GM23338 (cell line): ENCODE data around the gene S1PR2. TPM values are rescaled to one million over a fixed set of nuclear protein-coding genes. Genes with fewer than 3 reads are reported as not detected.

Source experiments
- ATAC-seq: fragments of 200-7000 bp; cut with Tn5 transposase; 3 replicates; pipeline ENCODE4 v1.9.1; 2020
- DNase-seq: peaks from one replicate; pipeline ENCODE4 v3.0.0-alpha.2; 2015; ENCODE audit warnings: low spot score
- H2AFZ ChIP-seq: fragments of 200-600 bp; sonication (generic); 2 replicates; pipeline ENCODE4 v1.8.0; 2016; ENCODE audit warnings: antibody characterized with exemption, mild to moderate bottlenecking, moderate library complexity
- H3F3A ChIP-seq: fragments of 200-600 bp; sonication (generic); replicated peaks from 2 replicates; pipeline ENCODE4 v1.8.0; 2017; ENCODE audit warnings: antibody characterized with exemption, mixed run types, low read depth
- H3K27ac ChIP-seq: fragments of 200-600 bp; sonication (generic); 2 replicates; pipeline ENCODE4 v1.6.1; 2016; ENCODE audit warnings: low read depth
- H3K27me3 ChIP-seq: fragments of 200-600 bp; sonication (generic); 2 replicates; pipeline ENCODE4 v1.8.0; 2016; ENCODE audit warnings: mild to moderate bottlenecking, mixed run types, moderate library complexity; ENCODE audit not compliant: insufficient read depth
- H3K36me3 ChIP-seq: fragments of 200-600 bp; sonication (generic); 2 replicates; pipeline ENCODE4 v1.8.0; 2016; ENCODE audit warnings: mild to moderate bottlenecking; ENCODE audit not compliant: insufficient read depth
- H3K4me1 ChIP-seq: fragments of 200-600 bp; sonication (generic); 2 replicates; pipeline ENCODE4 v1.8.0; 2016; ENCODE audit warnings: mild to moderate bottlenecking, moderate library complexity; ENCODE audit not compliant: insufficient read depth
- H3K4me2 ChIP-seq: fragments of 200-600 bp; sonication (generic); 2 replicates; pipeline ENCODE4 v1.7.1; 2017; ENCODE audit warnings: mixed run types
- H3K4me3 ChIP-seq: fragments of 200-600 bp; sonication (generic); 2 replicates; pipeline ENCODE4 v1.6.1; 2016; ENCODE audit warnings: mixed run types
- H3K79me2 ChIP-seq: fragments of 200-600 bp; sonication (generic); replicated peaks from 2 replicates; pipeline ENCODE4 v1.8.0; 2017; ENCODE audit warnings: mild to moderate bottlenecking; ENCODE audit not compliant: insufficient read depth
- H3K9me2 ChIP-seq: fragments of 200-600 bp; sonication (generic); 2 replicates; pipeline ENCODE4 v1.8.0; 2017; ENCODE audit not compliant: insufficient read depth
- H4K20me1 ChIP-seq: fragments of 200-600 bp; sonication (generic); replicated peaks from 2 replicates; pipeline ENCODE4 v1.8.0; 2017; ENCODE audit warnings: mild to moderate bottlenecking; ENCODE audit not compliant: insufficient read depth
- H3K27ac Mint-ChIP-seq: 2 replicates; pipeline ENCODE4 v1.8.0; 2020; ENCODE audit warnings: inconsistent platforms, mild to moderate bottlenecking, moderate library complexity, mixed read lengths
- H3K27me3 Mint-ChIP-seq: 3 replicates; pipeline ENCODE4 v1.8.0; 2022; ENCODE audit warnings: low read depth, mild to moderate bottlenecking, moderate library complexity, mixed read lengths, inconsistent platforms; ENCODE audit not compliant: insufficient read depth, poor library complexity
- H3K36me3 Mint-ChIP-seq: 3 replicates; pipeline ENCODE4 v1.8.0; 2021; ENCODE audit warnings: low read depth, mild to moderate bottlenecking, inconsistent platforms, moderate library complexity, mixed read lengths
- H3K4me1 Mint-ChIP-seq: 3 replicates; pipeline ENCODE4 v1.8.0; 2020; ENCODE audit warnings: mild to moderate bottlenecking, inconsistent platforms, mixed read lengths
- H3K4me3 Mint-ChIP-seq: 3 replicates; pipeline ENCODE4 v1.8.0; 2021; ENCODE audit warnings: moderate library complexity, mild to moderate bottlenecking, inconsistent platforms, mixed read lengths
- H3K9me3 Mint-ChIP-seq: 3 replicates; pipeline ENCODE4 v1.8.0; 2020; ENCODE audit warnings: moderate library complexity, mild to moderate bottlenecking, inconsistent platforms, mixed read lengths
- CREB1 ChIP-seq: fragments of 250-450 bp; sonication (Bioruptor Pico); IDR thresholded peaks from 2 replicates; pipeline ENCODE4 v1.5.0; 2020; ENCODE audit warnings: low read depth, mild to moderate bottlenecking, moderate library complexity
- CTCF ChIP-seq, 2 experiments: fragments of 200-600 bp in 1 of 2; sonication (generic) in 1 of 2; conservative IDR thresholded peaks; 2 replicates each; pipeline versions ENCODE4 v1.5.1 to v1.6.1; 2016 to 2017; ENCODE audit warnings: antibody characterized with exemption in 2 of 2, low read depth in 2 of 2, mild to moderate bottlenecking in 2 of 2, moderate library complexity in 1 of 2
- EZH2 ChIP-seq: fragments of 200-600 bp; sonication (generic); IDR thresholded peaks from one replicate; pipeline ENCODE4 v1.8.0; 2017; ENCODE audit warnings: antibody characterized with exemption, mild to moderate bottlenecking, low read depth; ENCODE audit not compliant: unreplicated experiment
- EZH2phosphoT487 ChIP-seq: fragments of 200-600 bp; sonication (generic); IDR thresholded peaks from one replicate; pipeline ENCODE4 v1.8.1; 2018; ENCODE audit warnings: antibody characterized with exemption; ENCODE audit not compliant: unreplicated experiment
- JUNB ChIP-seq: IDR thresholded peaks from one replicate; pipeline ENCODE4 v1.6.1; 2016; ENCODE audit warnings: antibody characterized with exemption; ENCODE audit not compliant: unreplicated experiment
- NANOG ChIP-seq: IDR thresholded peaks from 2 replicates; pipeline ENCODE4 v1.6.1; 2016; ENCODE audit warnings: antibody characterized with exemption, borderline replicate concordance
- POLR2AphosphoS5 ChIP-seq: IDR thresholded peaks from 2 replicates; pipeline ENCODE4 v1.6.1; 2016; ENCODE audit warnings: antibody characterized with exemption, low read depth
- STAT1 ChIP-seq: IDR thresholded peaks from one replicate; pipeline ENCODE4 v1.6.1; 2016; ENCODE audit warnings: antibody characterized with exemption; ENCODE audit not compliant: unreplicated experiment
- ZNF114 ChIP-seq: fragments of 250-450 bp; sonication (Bioruptor Pico); IDR thresholded peaks from 2 replicates; pipeline ENCODE4 v1.5.0; 2020; ENCODE audit warnings: mild to moderate bottlenecking, moderate library complexity
- ZNF331 ChIP-seq: fragments of 250-450 bp; sonication (Bioruptor Pico); IDR thresholded peaks from 2 replicates; pipeline ENCODE4 v1.5.0; 2020; ENCODE audit warnings: low read depth, mild to moderate bottlenecking, moderate library complexity
- polyA plus RNA-seq: library from polyadenylated mRNA; unstranded; fragments of >200 nt; fragmentation: Nextera tagmentation; extraction: Ambion mirVana; gene quantifications from 2 replicates; pipeline ENCODE4 v1.2.1, GENCODE V29; 2016
- total RNA-seq: library from RNA; depleted of rRNA; stranded (reverse); fragments of >200 nt; shearing (Covaris generic); gene quantifications from 2 replicates; pipeline ENCODE4 v1.2.3, GENCODE V29; 2014
- TF ChIP-seq, protein P1 (sequence below): IDR thresholded peaks from one replicate; pipeline ENCODE4 v1.6.1; 2018; ENCODE audit warnings: antibody characterized with exemption; ENCODE audit not compliant: unreplicated experiment
- TF ChIP-seq, protein P2 (sequence below): fragments of 250-450 bp; sonication (Bioruptor Pico); IDR thresholded peaks from 2 replicates; pipeline ENCODE4 v1.5.0; 2020; ENCODE audit warnings: mild to moderate bottlenecking, moderate library complexity
- TF ChIP-seq, protein P3 (sequence below): IDR thresholded peaks from 2 replicates; pipeline ENCODE4 v1.6.1; 2016; ENCODE audit warnings: antibody characterized with exemption

The S1PR2 gene
- total and polyA plus RNA-seq, 2 experiments from 2014 or later: 9.2 to 13.9 TPM

- H3K36me3 Mint-ChIP-seq: peaks cover 5% of the 10 kb centered on the region; the same call in 1 of the 3 replicates
- Histone ChIP-seq H3K9me2 (no peaks in the 10 kb centered on the region), H3K79me2 (no peaks in the 10 kb centered on the region), H3K4me3 (no peak overlapping the region), H3F3A (no peaks in the 10 kb centered on the region), H3K27me3 (no peaks in the 10 kb centered on the region), H2AFZ (no peak overlapping the region), H3K27ac (no peak overlapping the region), H3K4me2 (no peak overlapping the region), H3K36me3 (no peaks in the 10 kb centered on the region), H4K20me1 (no peaks in the 10 kb centered on the region), H3K4me1 (no peaks in the 10 kb centered on the region)
- DNase-seq: no peak
- peaks cover 17% of the 10 kb centered on the region for H3K9me3 Mint-ChIP-seq
- no peak overlapping the region for H3K4me3 Mint-ChIP-seq
- peaks cover 14% of the 10 kb centered on the region; the same call in 2 of the 3 replicates for H3K4me1 Mint-ChIP-seq
- no peak overlapping the region for H3K27ac Mint-ChIP-seq
- H3K27me3 Mint-ChIP-seq: peaks cover 5% of the 10 kb centered on the region
- TF ChIP-seq, protein P1, sequence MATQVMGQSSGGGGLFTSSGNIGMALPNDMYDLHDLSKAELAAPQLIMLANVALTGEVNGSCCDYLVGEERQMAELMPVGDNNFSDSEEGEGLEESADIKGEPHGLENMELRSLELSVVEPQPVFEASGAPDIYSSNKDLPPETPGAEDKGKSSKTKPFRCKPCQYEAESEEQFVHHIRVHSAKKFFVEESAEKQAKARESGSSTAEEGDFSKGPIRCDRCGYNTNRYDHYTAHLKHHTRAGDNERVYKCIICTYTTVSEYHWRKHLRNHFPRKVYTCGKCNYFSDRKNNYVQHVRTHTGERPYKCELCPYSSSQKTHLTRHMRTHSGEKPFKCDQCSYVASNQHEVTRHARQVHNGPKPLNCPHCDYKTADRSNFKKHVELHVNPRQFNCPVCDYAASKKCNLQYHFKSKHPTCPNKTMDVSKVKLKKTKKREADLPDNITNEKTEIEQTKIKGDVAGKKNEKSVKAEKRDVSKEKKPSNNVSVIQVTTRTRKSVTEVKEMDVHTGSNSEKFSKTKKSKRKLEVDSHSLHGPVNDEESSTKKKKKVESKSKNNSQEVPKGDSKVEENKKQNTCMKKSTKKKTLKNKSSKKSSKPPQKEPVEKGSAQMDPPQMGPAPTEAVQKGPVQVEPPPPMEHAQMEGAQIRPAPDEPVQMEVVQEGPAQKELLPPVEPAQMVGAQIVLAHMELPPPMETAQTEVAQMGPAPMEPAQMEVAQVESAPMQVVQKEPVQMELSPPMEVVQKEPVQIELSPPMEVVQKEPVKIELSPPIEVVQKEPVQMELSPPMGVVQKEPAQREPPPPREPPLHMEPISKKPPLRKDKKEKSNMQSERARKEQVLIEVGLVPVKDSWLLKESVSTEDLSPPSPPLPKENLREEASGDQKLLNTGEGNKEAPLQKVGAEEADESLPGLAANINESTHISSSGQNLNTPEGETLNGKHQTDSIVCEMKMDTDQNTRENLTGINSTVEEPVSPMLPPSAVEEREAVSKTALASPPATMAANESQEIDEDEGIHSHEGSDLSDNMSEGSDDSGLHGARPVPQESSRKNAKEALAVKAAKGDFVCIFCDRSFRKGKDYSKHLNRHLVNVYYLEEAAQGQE: no peak
- TF ChIP-seq, protein P2, sequence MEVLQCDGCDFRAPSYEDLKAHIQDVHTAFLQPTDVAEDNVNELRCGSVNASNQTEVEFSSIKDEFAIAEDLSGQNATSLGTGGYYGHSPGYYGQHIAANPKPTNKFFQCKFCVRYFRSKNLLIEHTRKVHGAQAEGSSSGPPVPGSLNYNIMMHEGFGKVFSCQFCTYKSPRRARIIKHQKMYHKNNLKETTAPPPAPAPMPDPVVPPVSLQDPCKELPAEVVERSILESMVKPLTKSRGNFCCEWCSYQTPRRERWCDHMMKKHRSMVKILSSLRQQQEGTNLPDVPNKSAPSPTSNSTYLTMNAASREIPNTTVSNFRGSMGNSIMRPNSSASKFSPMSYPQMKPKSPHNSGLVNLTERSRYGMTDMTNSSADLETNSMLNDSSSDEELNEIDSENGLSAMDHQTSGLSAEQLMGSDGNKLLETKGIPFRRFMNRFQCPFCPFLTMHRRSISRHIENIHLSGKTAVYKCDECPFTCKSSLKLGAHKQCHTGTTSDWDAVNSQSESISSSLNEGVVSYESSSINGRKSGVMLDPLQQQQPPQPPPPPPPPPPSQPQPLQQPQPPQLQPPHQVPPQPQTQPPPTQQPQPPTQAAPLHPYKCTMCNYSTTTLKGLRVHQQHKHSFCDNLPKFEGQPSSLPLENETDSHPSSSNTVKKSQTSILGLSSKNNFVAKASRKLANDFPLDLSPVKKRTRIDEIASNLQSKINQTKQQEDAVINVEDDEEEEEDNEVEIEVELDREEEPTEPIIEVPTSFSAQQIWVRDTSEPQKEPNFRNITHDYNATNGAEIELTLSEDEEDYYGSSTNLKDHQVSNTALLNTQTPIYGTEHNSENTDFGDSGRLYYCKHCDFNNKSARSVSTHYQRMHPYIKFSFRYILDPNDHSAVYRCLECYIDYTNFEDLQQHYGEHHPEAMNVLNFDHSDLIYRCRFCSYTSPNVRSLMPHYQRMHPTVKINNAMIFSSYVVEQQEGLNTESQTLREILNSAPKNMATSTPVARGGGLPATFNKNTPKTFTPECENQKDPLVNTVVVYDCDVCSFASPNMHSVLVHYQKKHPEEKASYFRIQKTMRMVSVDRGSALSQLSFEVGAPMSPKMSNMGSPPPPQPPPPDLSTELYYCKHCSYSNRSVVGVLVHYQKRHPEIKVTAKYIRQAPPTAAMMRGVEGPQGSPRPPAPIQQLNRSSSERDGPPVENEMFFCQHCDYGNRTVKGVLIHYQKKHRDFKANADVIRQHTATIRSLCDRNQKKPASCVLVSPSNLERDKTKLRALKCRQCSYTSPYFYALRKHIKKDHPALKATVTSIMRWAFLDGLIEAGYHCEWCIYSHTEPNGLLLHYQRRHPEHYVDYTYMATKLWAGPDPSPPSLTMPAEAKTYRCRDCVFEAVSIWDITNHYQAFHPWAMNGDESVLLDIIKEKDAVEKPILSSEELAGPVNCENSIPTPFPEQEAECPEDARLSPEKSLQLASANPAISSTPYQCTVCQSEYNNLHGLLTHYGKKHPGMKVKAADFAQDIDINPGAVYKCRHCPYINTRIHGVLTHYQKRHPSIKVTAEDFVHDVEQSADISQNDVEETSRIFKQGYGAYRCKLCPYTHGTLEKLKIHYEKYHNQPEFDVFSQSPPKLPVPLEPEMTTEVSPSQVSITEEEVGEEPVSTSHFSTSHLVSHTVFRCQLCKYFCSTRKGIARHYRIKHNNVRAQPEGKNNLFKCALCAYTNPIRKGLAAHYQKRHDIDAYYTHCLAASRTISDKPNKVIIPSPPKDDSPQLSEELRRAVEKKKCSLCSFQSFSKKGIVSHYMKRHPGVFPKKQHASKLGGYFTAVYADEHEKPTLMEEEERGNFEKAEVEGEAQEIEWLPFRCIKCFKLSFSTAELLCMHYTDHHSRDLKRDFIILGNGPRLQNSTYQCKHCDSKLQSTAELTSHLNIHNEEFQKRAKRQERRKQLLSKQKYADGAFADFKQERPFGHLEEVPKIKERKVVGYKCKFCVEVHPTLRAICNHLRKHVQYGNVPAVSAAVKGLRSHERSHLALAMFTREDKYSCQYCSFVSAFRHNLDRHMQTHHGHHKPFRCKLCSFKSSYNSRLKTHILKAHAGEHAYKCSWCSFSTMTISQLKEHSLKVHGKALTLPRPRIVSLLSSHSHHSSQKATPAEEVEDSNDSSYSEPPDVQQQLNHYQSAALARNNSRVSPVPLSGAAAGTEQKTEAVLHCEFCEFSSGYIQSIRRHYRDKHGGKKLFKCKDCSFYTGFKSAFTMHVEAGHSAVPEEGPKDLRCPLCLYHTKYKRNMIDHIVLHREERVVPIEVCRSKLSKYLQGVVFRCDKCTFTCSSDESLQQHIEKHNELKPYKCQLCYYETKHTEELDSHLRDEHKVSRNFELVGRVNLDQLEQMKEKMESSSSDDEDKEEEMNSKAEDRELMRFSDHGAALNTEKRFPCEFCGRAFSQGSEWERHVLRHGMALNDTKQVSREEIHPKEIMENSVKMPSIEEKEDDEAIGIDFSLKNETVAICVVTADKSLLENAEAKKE (CRISPR knock-in tag): no peak
- TF ChIP-seq EZH2: no peak
- no peak for TF ChIP-seq NANOG
- TF ChIP-seq ZNF331: no peak
- no peak for TF ChIP-seq CTCF (conservative IDR thresholded peaks at IDR 0.05; ENCODE audit: low read depth in 2 of 2)
- TF ChIP-seq, protein P3, sequence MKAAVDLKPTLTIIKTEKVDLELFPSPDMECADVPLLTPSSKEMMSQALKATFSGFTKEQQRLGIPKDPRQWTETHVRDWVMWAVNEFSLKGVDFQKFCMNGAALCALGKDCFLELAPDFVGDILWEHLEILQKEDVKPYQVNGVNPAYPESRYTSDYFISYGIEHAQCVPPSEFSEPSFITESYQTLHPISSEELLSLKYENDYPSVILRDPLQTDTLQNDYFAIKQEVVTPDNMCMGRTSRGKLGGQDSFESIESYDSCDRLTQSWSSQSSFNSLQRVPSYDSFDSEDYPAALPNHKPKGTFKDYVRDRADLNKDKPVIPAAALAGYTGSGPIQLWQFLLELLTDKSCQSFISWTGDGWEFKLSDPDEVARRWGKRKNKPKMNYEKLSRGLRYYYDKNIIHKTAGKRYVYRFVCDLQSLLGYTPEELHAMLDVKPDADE: no peak
- TF ChIP-seq EZH2phosphoT487: no peak
- no peak for TF ChIP-seq JUNB
- no peak for TF ChIP-seq CREB1 (CRISPR knock-in tag)
- no peak for TF ChIP-seq ZNF114 (CRISPR knock-in tag)
- TF ChIP-seq POLR2AphosphoS5: no peak
- no peak for TF ChIP-seq STAT1
- ATAC-seq: no peak
Observed at GRCh38 chr19:10205636-10206035, 25.5 kb downstream of the S1PR2 start.
